ENCODE data around the gene B3GAT3. TPM values are rescaled to one million over a fixed set of nuclear protein-coding genes. Genes with fewer than 3 reads are reported as not detected.

The B3GAT3 gene
- total RNA-seq, 1 experiment from 2014 or later: 51.2 TPM

GRCh38 chr11:62665599-62666258, 43.9 kb upstream of the B3GAT3 start:
- ATAC-seq (peak; percentile 12), DNase-seq (ENCODE audit: low read depth, low spot score) (no peak)
- no TSS peak for BruUV-seq (replicated peaks)
- H3K36me3 ChIP-seq (ENCODE audit: control insufficient read depth in 1 of 2, insufficient read depth in 2 of 2, low read length in 2 of 2): peaks cover 11 to 32% of the 10 kb centered on the region in 2 experiments; a peak in 3 of 4 replicates
- CTCF ChIA-PET: interaction anchor here (0.6 to 1.9 kb wide), 7 partner anchors 11 to 327 kb away, joined by 3 to 6 read pairs (median 4); partner anchors contain the start of genes INTS5 and TUT1
- H4K20me1 ChIP-seq (ENCODE audit: insufficient read depth): no peaks in the 10 kb centered on the region
- H2AFZ ChIP-seq (ENCODE audit: low read depth, low read length, poor library complexity, severe bottlenecking): no peak overlapping the region
- H3K4me3 ChIP-seq (replicated peaks in 1 of 2; ENCODE audit: low read depth in 1 of 2, low read length in 2 of 2): peak overlapping the region; percentile 99
- RAD21 ChIA-PET (ENCODE audit: low non-redundant PET in 1 of 2, low total read pairs in 2 of 2, uncharacterized antibody in 2 of 2, unreplicated experiment in 2 of 2): interaction anchor here in 1 of 2 experiments (1.7 kb wide), 1 partner anchor 13 kb away, joined by 6 read pairs; the partner anchor contains the start of gene INTS5
- TF ChIP-seq POLR2AphosphoS5 (IDR thresholded peaks at IDR 0.05; ENCODE audit: low read depth, low read length): peak; percentile 54; the same call in 1 of the 2 replicates
- no peak for TF ChIP-seq JUND (IDR thresholded peaks at IDR 0.05)
- TF ChIP-seq EGR1 (IDR thresholded peaks at IDR 0.05; ENCODE audit: low read depth): no peak
- TF ChIP-seq POLR2A (IDR thresholded peaks at IDR 0.05; ENCODE audit: borderline replicate concordance, extremely low read depth, insufficient read depth, insufficient read length): peak; percentile 29
- no peak for TF ChIP-seq SP1 (IDR thresholded peaks at IDR 0.05; ENCODE audit: low read depth)
- 0 out of 2 replicates have a peak, but pooled peaks have one; percentile 0 for TF ChIP-seq ZFX (IDR thresholded peaks at IDR 0.05)
- TF ChIP-seq CTCF (IDR thresholded peaks at IDR 0.05 in 2 of 3, conservative IDR thresholded peaks at IDR 0.05 in 1 of 3; ENCODE audit: borderline replicate concordance in 1 of 3, insufficient read depth in 1 of 3, low read depth in 2 of 3, low read length in 2 of 3): no peak
- no peak for TF ChIP-seq YY1 (IDR thresholded peaks at IDR 0.05; ENCODE audit: extremely low read depth, insufficient replicate concordance, low read depth, low read length)
- intact Hi-C loops (cut with micrococcal nuclease): no loop called here
- no peaks in the 10 kb centered on the region for H3K9me2 ChIP-seq (ENCODE audit: insufficient read depth)
- H3K4me2 ChIP-seq (ENCODE audit: low read length): peak overlapping the region; percentile 98
- H3K9ac ChIP-seq (ENCODE audit: low read length): peak overlapping the region; percentile 100
- H3K27me3 ChIP-seq (ENCODE audit: insufficient read depth, low read length): no peaks in the 10 kb centered on the region
- H3K79me2 ChIP-seq (ENCODE audit: insufficient read depth, low read length): peaks cover 62% of the 10 kb centered on the region
- POLR2A ChIA-PET: interaction anchor here (0.7 to 8.9 kb wide), 33 partner anchors 9 to 1523 kb away, joined by 3 to 195 read pairs (median 6); partner anchors contain the start of genes B3GAT3, EEF1G, GANAB and HNRNPUL2
- H3K9me3 ChIP-seq (ENCODE audit: control insufficient read depth in 1 of 2, insufficient read depth in 1 of 2, low read depth in 1 of 2, low read length in 2 of 2): no peaks in the 10 kb centered on the region
- peaks cover 29 to 49% of the 10 kb centered on the region in 2 experiments; a peak in 3 of 4 replicates for H3K4me1 ChIP-seq (ENCODE audit: control insufficient read depth in 1 of 2, insufficient read depth in 2 of 2, low read length in 2 of 2)
- H3K27ac ChIP-seq (ENCODE audit: low read depth, low read length): peak overlapping the region; percentile 96
